GM21529 (cell line): Measurements from ENCODE around the gene GSDMA.

ENCODE experiments used
- ATAC-seq: cut with Tn5 transposase; IDR thresholded peaks from one replicate; pipeline ENCODE4 v1.9.1; 2021; ENCODE audit not compliant: unreplicated experiment

GSDMA gene

GRCh38 chr17:40021451-40021971 is 58.7 kb downstream of the GSDMA start:
- no peak for ATAC-seq

- no peak for ATAC-seq
These were observed 59.7 kb downstream of the GSDMA start for GRCh38 chr17:40022497-40022896.

- ATAC-seq, result no peak
These were observed 60.2 kb downstream of the GSDMA start for GRCh38 chr17:40022961-40023541.

GRCh38 chr17:40023590-40024292 is 60.9 kb downstream of the GSDMA start:
- ATAC-seq, result no peak

GRCh38 chr17:40024901-40025300 is 62.1 kb downstream of the GSDMA start:
- ATAC-seq, result no peak

GRCh38 chr17:40025559-40025958 is 62.8 kb downstream of the GSDMA start:
- no peak for ATAC-seq

GRCh38 chr17:40025991-40026815 is 63.4 kb downstream of the GSDMA start:
- no peak for ATAC-seq

GRCh38 chr17:40026816-40027613 is 64.2 kb downstream of the GSDMA start:
- ATAC-seq, result peak; percentile 55
